ENCODE measurements around the gene AATK. TPM values are rescaled to one million over a fixed set of nuclear protein-coding genes. Genes with fewer than 3 reads are reported as not detected.
A peak's percentile ranks its signal among the peaks of the same experiment; 100 is the strongest.

Gene AATK
- total and polyA plus RNA-seq, 2 of the 13 experiments (the other 11 are each of a cell fraction or from before 2014, with no cell fraction given), result 2.9 to 8.4 TPM

DNA sequence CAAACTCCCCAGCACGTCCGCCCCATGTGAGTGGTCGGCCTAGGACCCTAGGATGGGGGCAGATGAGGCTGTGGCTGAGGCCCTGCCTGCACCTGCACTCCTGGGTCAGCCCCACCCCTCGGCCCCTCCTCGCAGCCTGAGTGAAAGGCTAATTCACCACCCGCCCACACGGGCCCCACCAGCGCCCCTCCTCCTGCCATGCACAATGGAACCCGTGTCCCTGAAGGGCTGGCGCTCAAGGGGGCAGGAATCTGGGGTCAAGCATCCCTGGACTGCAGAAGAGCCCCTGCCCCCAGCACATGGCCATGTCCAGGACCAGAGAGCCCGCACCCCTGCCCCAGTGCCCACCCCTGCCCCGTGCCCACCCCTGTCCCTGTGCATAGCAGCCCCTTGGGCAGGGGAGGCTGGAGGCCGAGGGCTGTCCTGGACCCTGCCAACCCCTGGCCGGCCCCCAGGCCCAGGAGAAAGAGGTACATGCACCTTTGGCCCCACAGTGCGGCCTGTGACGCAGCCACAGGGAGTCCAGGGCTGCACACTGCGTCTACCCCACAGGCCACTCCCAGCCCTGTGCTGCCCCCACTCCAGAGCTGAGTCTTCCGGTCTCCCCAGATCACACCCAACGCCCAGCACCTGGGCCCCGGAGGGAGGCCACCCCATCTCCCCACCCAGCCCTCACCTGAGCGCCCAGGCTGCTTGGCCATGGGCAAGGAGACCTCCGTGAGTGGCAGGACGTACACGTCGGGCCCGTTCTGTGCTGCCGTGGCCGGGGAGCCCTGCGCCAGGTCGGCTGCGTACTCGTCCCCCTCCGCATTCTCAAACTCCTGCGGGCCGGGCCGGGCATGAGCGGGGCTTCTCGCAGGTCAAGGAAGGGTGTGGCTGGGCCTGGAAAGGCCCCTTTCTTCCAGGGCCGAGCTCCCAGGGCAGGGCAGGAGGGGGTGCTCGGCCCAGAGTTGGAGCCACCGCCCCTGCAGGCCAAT is 35.3 kb downstream of the AATK start (continued):
- TF ChIP-seq, protein P1, sequence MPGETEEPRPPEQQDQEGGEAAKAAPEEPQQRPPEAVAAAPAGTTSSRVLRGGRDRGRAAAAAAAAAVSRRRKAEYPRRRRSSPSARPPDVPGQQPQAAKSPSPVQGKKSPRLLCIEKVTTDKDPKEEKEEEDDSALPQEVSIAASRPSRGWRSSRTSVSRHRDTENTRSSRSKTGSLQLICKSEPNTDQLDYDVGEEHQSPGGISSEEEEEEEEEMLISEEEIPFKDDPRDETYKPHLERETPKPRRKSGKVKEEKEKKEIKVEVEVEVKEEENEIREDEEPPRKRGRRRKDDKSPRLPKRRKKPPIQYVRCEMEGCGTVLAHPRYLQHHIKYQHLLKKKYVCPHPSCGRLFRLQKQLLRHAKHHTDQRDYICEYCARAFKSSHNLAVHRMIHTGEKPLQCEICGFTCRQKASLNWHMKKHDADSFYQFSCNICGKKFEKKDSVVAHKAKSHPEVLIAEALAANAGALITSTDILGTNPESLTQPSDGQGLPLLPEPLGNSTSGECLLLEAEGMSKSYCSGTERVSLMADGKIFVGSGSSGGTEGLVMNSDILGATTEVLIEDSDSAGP (CRISPR knock-in tag; IDR thresholded peaks at IDR 0.05; ENCODE audit: borderline replicate concordance), result peak; percentile 25; the same call in 1 of the 2 replicates
- no peak for TF ChIP-seq NFAT5 (CRISPR knock-in tag; IDR thresholded peaks at IDR 0.05)
- peak; percentile 59; the same call in 1 of the 2 replicates for TF ChIP-seq ZFY (CRISPR knock-in tag; IDR thresholded peaks at IDR 0.05)
- TF ChIP-seq GABPB1 (CRISPR knock-in tag; IDR thresholded peaks at IDR 0.05), result peak; percentile 55; the same call in 1 of the 2 replicates
- TF ChIP-seq ZNF180 (CRISPR knock-in tag; IDR thresholded peaks at IDR 0.05; ENCODE audit: borderline replicate concordance, low read depth), result no peak
- peak; percentile 53; the same call in 1 of the 2 replicates for TF ChIP-seq ZSCAN21 (CRISPR knock-in tag; IDR thresholded peaks at IDR 0.05; ENCODE audit: borderline replicate concordance)
- TF ChIP-seq RELA (CRISPR knock-in tag; IDR thresholded peaks at IDR 0.05), result no peak
- no peak for TF ChIP-seq LCORL (IDR thresholded peaks at IDR 0.05)
- TF ChIP-seq LCORL (CRISPR knock-in tag; IDR thresholded peaks at IDR 0.05), result 0 out of 2 replicates have a peak, but pooled peaks have one; percentile 49
- peak; percentile 82 for TF ChIP-seq HNRNPLL (IDR thresholded peaks at IDR 0.05; ENCODE audit: low read depth, low read length, poor library complexity, severe bottlenecking)
- TF ChIP-seq NFKB2 (CRISPR knock-in tag; IDR thresholded peaks at IDR 0.05; ENCODE audit: borderline replicate concordance), result no peak
- TF ChIP-seq NFIB (CRISPR knock-in tag; IDR thresholded peaks at IDR 0.05; ENCODE audit: borderline replicate concordance), result no peak
- no peak for TF ChIP-seq ZSCAN20 (CRISPR knock-in tag; IDR thresholded peaks at IDR 0.05; ENCODE audit: borderline replicate concordance)
- no peak for TF ChIP-seq MAFG (CRISPR knock-in tag; IDR thresholded peaks at IDR 0.05)
- TF ChIP-seq, protein P2, sequence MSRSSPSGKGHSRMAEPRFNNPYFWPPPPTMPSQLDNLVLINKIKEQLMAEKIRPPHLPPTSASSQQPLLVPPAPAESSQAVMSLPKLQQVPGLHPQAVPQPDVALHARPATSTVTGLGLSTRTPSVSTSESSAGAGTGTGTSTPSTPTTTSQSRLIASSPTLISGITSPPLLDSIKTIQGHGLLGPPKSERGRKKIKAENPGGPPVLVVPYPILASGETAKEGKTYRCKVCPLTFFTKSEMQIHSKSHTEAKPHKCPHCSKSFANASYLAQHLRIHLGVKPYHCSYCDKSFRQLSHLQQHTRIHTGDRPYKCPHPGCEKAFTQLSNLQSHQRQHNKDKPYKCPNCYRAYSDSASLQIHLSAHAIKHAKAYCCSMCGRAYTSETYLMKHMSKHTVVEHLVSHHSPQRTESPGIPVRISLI (CRISPR knock-in tag; IDR thresholded peaks at IDR 0.05; ENCODE audit: borderline replicate concordance), result 0 out of 2 replicates have a peak, but pooled peaks have one; percentile 10

Measured in HepG2 (cell line).